CD14-positive monocyte (primary cell): Measurements from ENCODE around the gene PLA2G6. TPM values are rescaled to one million over a fixed set of nuclear protein-coding genes. Genes with fewer than 3 reads are reported as not detected.

Source experiments
- DNase-seq, 3 donors: peaks; one replicate each; pipeline ENCODE4 v3.0.0-alpha.2; 2011 to 2022
- H2AFZ ChIP-seq: 2 replicates; pipeline ENCODE4 v1.6.0; 2012; ENCODE audit warnings: mild to moderate bottlenecking, low read depth, low read length, inconsistent platforms; ENCODE audit not compliant: insufficient read depth, poor library complexity, severe bottlenecking
- H3K27ac ChIP-seq, 2 donors: 1 replicate in 1 of 2; 2 replicates in 1 of 2; pipeline ENCODE4 v1.5.1; 2012 to 2013; ENCODE audit warnings: low read length in 2 of 2, control low read depth in 1 of 2, inconsistent platforms in 1 of 2, low read depth in 1 of 2, mild to moderate bottlenecking in 1 of 2
- H3K27me3 ChIP-seq, 2 donors: one replicate each; pipeline versions ENCODE4 v1.6.0 to v1.6.1; 2011 to 2013; ENCODE audit warnings: low read length in 2 of 2; ENCODE audit not compliant: control insufficient read depth in 2 of 2, insufficient read depth in 2 of 2
- H3K36me3 ChIP-seq, 2 donors: replicated peaks in 1 of 2; 1 replicate in 1 of 2; 2 replicates in 1 of 2; pipeline versions ENCODE4 v1.5.1 to v1.6.1; 2012 to 2013; ENCODE audit warnings: low read length in 2 of 2, control low read depth in 1 of 2, inconsistent platforms in 1 of 2, mild to moderate bottlenecking in 1 of 2; ENCODE audit not compliant: insufficient read depth in 2 of 2, control insufficient read depth in 1 of 2
- H3K4me1 ChIP-seq, 2 donors: 1 replicate in 1 of 2; 2 replicates in 1 of 2; pipeline versions ENCODE4 v1.5.1 to v1.6.1; 2012 to 2013; ENCODE audit warnings: low read length in 2 of 2, control low read depth in 1 of 2, inconsistent platforms in 1 of 2, mild to moderate bottlenecking in 1 of 2, moderate library complexity in 1 of 2; ENCODE audit not compliant: insufficient read depth in 2 of 2, control insufficient read depth in 1 of 2
- H3K4me2 ChIP-seq: replicated peaks from 2 replicates; pipeline ENCODE3; 2012; ENCODE audit warnings: low read length, moderate library complexity, mild to moderate bottlenecking; ENCODE audit not compliant: poor library complexity, severe bottlenecking; ENCODE audit errors: extremely low read depth
- H3K4me3 ChIP-seq, 3 experiments: fragments of 200-600 bp in 1 of 3; sonication (generic) in 1 of 3; replicated peaks in 1 of 3; 1 replicate in 2 of 3; 2 replicates in 1 of 3; pipeline ENCODE4 v1.5.1; 2011 to 2013; ENCODE audit warnings: low read length in 3 of 3, mild to moderate bottlenecking in 3 of 3, control low read depth in 2 of 3, low read depth in 2 of 3, inconsistent platforms in 1 of 3, moderate library complexity in 1 of 3
- H3K79me2 ChIP-seq: 2 replicates; pipeline ENCODE4 v1.6.0; 2012; ENCODE audit warnings: mild to moderate bottlenecking, control low read depth, inconsistent platforms, low read length, moderate library complexity; ENCODE audit not compliant: insufficient read depth
- H3K9ac ChIP-seq: 2 replicates; pipeline ENCODE4 v1.6.0; 2017; ENCODE audit warnings: low read length, mild to moderate bottlenecking; ENCODE audit not compliant: insufficient read depth, poor library complexity, severe bottlenecking
- H3K9me3 ChIP-seq, 2 donors: replicated peaks in 1 of 2; 1 replicate in 1 of 2; 2 replicates in 1 of 2; pipeline versions ENCODE4 v1.5.1 to v1.6.1; 2012 to 2013; ENCODE audit warnings: low read length in 2 of 2, control low read depth in 1 of 2; ENCODE audit not compliant: control insufficient read depth in 1 of 2, insufficient read depth in 1 of 2
- H4K20me1 ChIP-seq: 2 replicates; pipeline ENCODE4 v1.6.0; 2012; ENCODE audit warnings: mild to moderate bottlenecking, low read length, control low read depth, moderate library complexity; ENCODE audit not compliant: insufficient read depth
- H3K27ac Mint-ChIP-seq, 7 donors: one replicate each; pipeline ENCODE4 v1.8.0; 2020; ENCODE audit warnings: mild to moderate bottlenecking in 7 of 7, mixed read lengths in 7 of 7, moderate library complexity in 6 of 7, inconsistent platforms in 2 of 7
- H3K27me3 Mint-ChIP-seq, 3 donors: one replicate each; pipeline ENCODE4 v1.8.0; 2021 to 2022; ENCODE audit warnings: low read depth in 3 of 3, mild to moderate bottlenecking in 3 of 3, mixed read lengths in 3 of 3, moderate library complexity in 3 of 3, inconsistent platforms in 1 of 3
- H3K36me3 Mint-ChIP-seq, 2 donors: one replicate each; pipeline ENCODE4 v1.8.0; 2020; ENCODE audit warnings: mixed read lengths in 2 of 2, inconsistent platforms in 1 of 2, mild to moderate bottlenecking in 1 of 2
- H3K4me1 Mint-ChIP-seq: one replicate; pipeline ENCODE4 v1.8.0; 2020; ENCODE audit warnings: mild to moderate bottlenecking, mixed read lengths
- H3K4me3 Mint-ChIP-seq, 2 donors: one replicate each; pipeline ENCODE4 v1.8.0; 2020; ENCODE audit warnings: mild to moderate bottlenecking in 2 of 2, mixed read lengths in 2 of 2, moderate library complexity in 1 of 2
- H3K9me3 Mint-ChIP-seq, 7 donors: one replicate each; pipeline ENCODE4 v1.8.0; 2020 to 2022; ENCODE audit warnings: mixed read lengths in 7 of 7, mild to moderate bottlenecking in 6 of 7, moderate library complexity in 6 of 7, inconsistent platforms in 2 of 7
- CTCF ChIP-seq: fragments of 200-600 bp; IDR thresholded peaks from one replicate; pipeline ENCODE4 v1.8.0; 2022; ENCODE audit warnings: antibody characterized with exemption, mild to moderate bottlenecking
- WGBS: methylation state at CpG from one replicate; pipeline ENCODE4 v1.1.5; 2013; ENCODE audit warnings: missing lambda C conversion rate; ENCODE audit not compliant: insufficient coverage; 5-methylcytosine and 5-hydroxymethylcytosine counted together
- intact Hi-C, 2 donors: fragments of 100-400 bp; cut with micrococcal nuclease; formaldehyde crosslinking; loops; one replicate each; pipeline versions ENCODE4 v1.15.0 to v1.15.1; 2023
- polyA plus RNA-seq, 3 donors: library from polyadenylated mRNA; depleted of rRNA in 1 of 3; unstranded in 2 of 3; stranded (reverse) in 1 of 3; fragments of 300-500 nt in 2 of 3; fragments of >200 nt in 1 of 3; fragmentation: Illumina TruSeq in 2 of 3; gene quantifications; 1 replicate in 2 of 3; 2 replicates in 1 of 3; pipeline ENCODE4 v1.2.3, GENCODE V29; 2012 to 2021

PLA2G6 gene
- polyA plus RNA-seq, 3 donors: 0.43 to 8.3 (median 0.62) TPM

- no peak for TF ChIP-seq CTCF
- no peak overlapping the region for H3K4me3 Mint-ChIP-seq
- H3K79me2 ChIP-seq: no peaks in the 10 kb centered on the region
- H3K27ac ChIP-seq: no peak overlapping the region
- intact Hi-C loops: no loop called here
- peaks cover 16 to 29% of the 10 kb centered on the region in 2 donors for H3K4me1 ChIP-seq
- peaks cover 13 to 17% of the 10 kb centered on the region in 2 donors for H3K36me3 ChIP-seq
- no peaks in the 10 kb centered on the region for H3K9me3 ChIP-seq
- H3K4me1 Mint-ChIP-seq: peaks cover 18% of the 10 kb centered on the region
- H3K27me3 Mint-ChIP-seq: peaks cover 3 to 10% (median 10%) of the 10 kb centered on the region in 3 donors
- peaks cover 0 to 3% of the 10 kb centered on the region in 2 donors for H3K27me3 ChIP-seq
- peak overlapping the region; percentile 15 for H3K9ac ChIP-seq
- H4K20me1 ChIP-seq: no peaks in the 10 kb centered on the region
- 63% methylated on average over 5 of the region's 10 CpGs for WGBS
- peak overlapping the region in 1 of 7 donors; percentile 62 for H3K27ac Mint-ChIP-seq
- H3K4me3 ChIP-seq: no peak overlapping the region
- peaks cover 20 to 47% of the 10 kb centered on the region in 2 donors for H3K36me3 Mint-ChIP-seq
- peaks cover 1 to 5% (median 3%) of the 10 kb centered on the region in 7 donors for H3K9me3 Mint-ChIP-seq
- peak in 1 of 3 donors; percentile 25 for DNase-seq
- H2AFZ ChIP-seq: no peak overlapping the region
- H3K4me2 ChIP-seq: no peak overlapping the region
Measured at GRCh38 chr22:38219632-38220031, 38.0 kb upstream of the PLA2G6 start.

- no peak overlapping the region for H3K4me3 ChIP-seq
- Mint-ChIP-seq H3K4me1 (peaks cover 23% of the 10 kb centered on the region), H3K27ac (peak overlapping the region in 1 of 7 donors; percentile 62), H3K9me3 (peaks cover 1 to 5% (median 3%) of the 10 kb centered on the region in 7 donors), H3K36me3 (peaks cover 20 to 40% of the 10 kb centered on the region in 2 donors), H3K27me3 (peaks cover 3 to 12% (median 12%) of the 10 kb centered on the region in 3 donors), H3K4me3 (no peak overlapping the region)
- intact Hi-C loops: no loop called here
- H3K36me3 ChIP-seq: peaks cover 10 to 14% of the 10 kb centered on the region in 2 donors
- H4K20me1 ChIP-seq: peaks cover 2% of the 10 kb centered on the region
- H3K4me2 ChIP-seq: no peak overlapping the region
- H3K27ac ChIP-seq: no peak overlapping the region
- 81% methylated on average over 15 of the region's 25 CpGs for WGBS
- H3K27me3 ChIP-seq: peaks cover 0 to 3% of the 10 kb centered on the region in 2 donors
- H3K4me1 ChIP-seq: peaks cover 20 to 36% of the 10 kb centered on the region in 2 donors
- H3K9me3 ChIP-seq: no peaks in the 10 kb centered on the region
- no peaks in the 10 kb centered on the region for H3K79me2 ChIP-seq
- TF ChIP-seq CTCF: no peak
- peak overlapping the region; percentile 15 for H3K9ac ChIP-seq
- DNase-seq: peak in 1 of 3 donors; percentile 70
- H2AFZ ChIP-seq: no peak overlapping the region
Measured at GRCh38 chr22:38218661-38219622, 37.3 kb upstream of the PLA2G6 start.
